ENCODE measurements around the gene TENM3.

TENM3 gene

GRCh38 chr4:182754895-182755294 lies 511.7 kb downstream of the TENM3 start:
- no peak for DNase-seq

- DNase-seq = no peak
These were observed 513.0 kb downstream of the TENM3 start for GRCh38 chr4:182756161-182756690.

- DNase-seq = no peak
These were observed 515.1 kb downstream of the TENM3 start for GRCh38 chr4:182758273-182758672.

GRCh38 chr4:182760551-182761043 lies 517.4 kb downstream of the TENM3 start:
- no peak for DNase-seq

GRCh38 chr4:182764137-182764536 lies 520.9 kb downstream of the TENM3 start:
- DNase-seq = no peak

GRCh38 chr4:182764642-182765041 lies 521.4 kb downstream of the TENM3 start:
- DNase-seq = no peak

GRCh38 chr4:182765987-182766856 lies 523.0 kb downstream of the TENM3 start:
- no peak for DNase-seq

GRCh38 chr4:182766857-182767250 lies 523.7 kb downstream of the TENM3 start:
- no peak for DNase-seq

- no peak for DNase-seq
These were observed 525.6 kb downstream of the TENM3 start for GRCh38 chr4:182768838-182769237.

- no peak for DNase-seq
These were observed 527.2 kb downstream of the TENM3 start for GRCh38 chr4:182770259-182770995.

GRCh38 chr4:182770996-182771514 lies 527.9 kb downstream of the TENM3 start:
- DNase-seq = no peak

GRCh38 chr4:182775075-182775474 lies 531.9 kb downstream of the TENM3 start:
- no peak for DNase-seq

GRCh38 chr4:182776376-182777105 lies 533.3 kb downstream of the TENM3 start:
- DNase-seq = no peak

GRCh38 chr4:182778222-182778982 lies 535.2 kb downstream of the TENM3 start:
- no peak for DNase-seq

GRCh38 chr4:182786991-182787390 lies 543.8 kb downstream of the TENM3 start:
- no peak for DNase-seq

GRCh38 chr4:182788201-182788600 lies 545.0 kb downstream of the TENM3 start:
- DNase-seq = no peak

- no peak for DNase-seq
These were observed 546.3 kb downstream of the TENM3 start for GRCh38 chr4:182789529-182789928.

GRCh38 chr4:182795446-182796238 lies 552.4 kb downstream of the TENM3 start:
- DNase-seq = no peak

GRCh38 chr4:182799515-182800215 lies 556.5 kb downstream of the TENM3 start:
- DNase-seq = no peak

GRCh38 chr4:182800216-182800515 lies 557.0 kb downstream of the TENM3 start:
- DNase-seq = no peak

- no peak for DNase-seq
These were observed 558.4 kb downstream of the TENM3 start for GRCh38 chr4:182801636-182802035.

All from CD4-positive, alpha-beta T cell treated with Interleukin-10 for 1 hour (primary cell).